H9 (cell line): ENCODE results near the gene KCNMA1. TPM values are rescaled to one million over a fixed set of nuclear protein-coding genes. Genes with fewer than 3 reads are reported as not detected.

ENCODE experiments used
- DNase-seq: peaks from one replicate; pipeline ENCODE4 v3.0.0-alpha.2; 2017
- H2AFZ ChIP-seq: one replicate; pipeline ENCODE4 v1.6.1; 2013; ENCODE audit warnings: mild to moderate bottlenecking, low read length, control low read depth, moderate library complexity
- H2AK5ac ChIP-seq: 2 replicates; pipeline ENCODE4 v1.6.1; 2013; ENCODE audit warnings: low read length, control low read depth, mixed read lengths; ENCODE audit not compliant: insufficient read length
- H2BK120ac ChIP-seq: one replicate; pipeline ENCODE4 v1.6.1; 2013; ENCODE audit warnings: low read depth, mild to moderate bottlenecking, low read length, control low read depth, inconsistent platforms; ENCODE audit not compliant: poor library complexity, severe bottlenecking
- H2BK12ac ChIP-seq: 2 replicates; pipeline ENCODE4 v1.6.1; 2013; ENCODE audit warnings: low read length, control low read depth, mixed read lengths, low read depth; ENCODE audit not compliant: insufficient read length
- H2BK15ac ChIP-seq: 2 replicates; pipeline ENCODE4 v1.6.1; 2013; ENCODE audit warnings: low read depth, low read length, control low read depth
- H2BK20ac ChIP-seq: one replicate; pipeline ENCODE4 v1.6.1; 2013; ENCODE audit warnings: low read depth, mild to moderate bottlenecking, low read length, control low read depth, inconsistent platforms; ENCODE audit not compliant: poor library complexity, severe bottlenecking
- H2BK5ac ChIP-seq: 2 replicates; pipeline ENCODE4 v1.6.1; 2013; ENCODE audit warnings: low read length, control low read depth, mixed read lengths; ENCODE audit not compliant: insufficient read length
- H3K14ac ChIP-seq: 2 replicates; pipeline ENCODE4 v1.6.1; 2013; ENCODE audit warnings: low read length, control low read depth; ENCODE audit not compliant: insufficient read depth
- H3K18ac ChIP-seq: 2 replicates; pipeline ENCODE4 v1.6.1; 2013; ENCODE audit warnings: low read depth, mild to moderate bottlenecking, mixed read lengths, low read length, control low read depth; ENCODE audit not compliant: insufficient read length
- H3K23ac ChIP-seq: 2 replicates; pipeline ENCODE4 v1.6.1; 2013; ENCODE audit warnings: low read length, control low read depth, mixed read lengths, low read depth; ENCODE audit not compliant: insufficient read length
- H3K23me2 ChIP-seq: 2 replicates; pipeline ENCODE4 v1.6.1; 2013; ENCODE audit warnings: low read depth, mild to moderate bottlenecking, mixed read lengths, low read length, control low read depth; ENCODE audit not compliant: insufficient read length, poor library complexity, severe bottlenecking
- H3K27ac ChIP-seq: 2 replicates; pipeline ENCODE4 v1.5.1; 2013; ENCODE audit warnings: low read length, control low read depth, mixed read lengths, low read depth; ENCODE audit not compliant: insufficient read length
- H3K27me3 ChIP-seq: 2 replicates; pipeline ENCODE4 v1.6.1; 2013; ENCODE audit warnings: low read length, control low read depth, inconsistent platforms; ENCODE audit not compliant: insufficient read depth
- H3K4ac ChIP-seq: 2 replicates; pipeline ENCODE4 v1.6.1; 2013; ENCODE audit warnings: low read depth, mild to moderate bottlenecking, control low read depth, inconsistent platforms, low read length, moderate library complexity
- H3K4me1 ChIP-seq: 2 replicates; pipeline ENCODE4 v1.6.1; 2013; ENCODE audit warnings: low read length, control low read depth, inconsistent platforms; ENCODE audit not compliant: insufficient read depth
- H3K4me2 ChIP-seq: 2 replicates; pipeline ENCODE4 v1.6.1; 2013; ENCODE audit warnings: low read length, control low read depth, mixed read lengths; ENCODE audit not compliant: insufficient read length, insufficient read depth
- H3K56ac ChIP-seq: 2 replicates; pipeline ENCODE4 v1.6.1; 2013; ENCODE audit warnings: low read depth, mild to moderate bottlenecking, mixed read lengths, low read length, control low read depth; ENCODE audit not compliant: insufficient read length
- H3K79me1 ChIP-seq: 2 replicates; pipeline ENCODE4 v1.6.1; 2013; ENCODE audit warnings: low read depth, mild to moderate bottlenecking, moderate library complexity, low read length, control low read depth, inconsistent platforms; ENCODE audit not compliant: insufficient read depth, poor library complexity, severe bottlenecking
- H3K79me2 ChIP-seq: 2 replicates; pipeline ENCODE4 v1.6.1; 2013; ENCODE audit warnings: low read length, control low read depth, inconsistent platforms; ENCODE audit not compliant: insufficient read depth
- H3K9ac ChIP-seq: 2 replicates; pipeline ENCODE4 v1.6.1; 2013; ENCODE audit warnings: low read length, control low read depth, mixed read lengths; ENCODE audit not compliant: insufficient read length; ENCODE audit errors: extremely low read depth
- H3K9me3 ChIP-seq: one replicate; pipeline ENCODE4 v1.6.1; 2013; ENCODE audit warnings: low read depth, low read length, inconsistent platforms; ENCODE audit not compliant: control insufficient read depth
- H3T11ph ChIP-seq: one replicate; pipeline ENCODE4 v1.6.1; 2013; ENCODE audit warnings: mild to moderate bottlenecking, low read length, control low read depth, inconsistent platforms
- H4K20me1 ChIP-seq: one replicate; pipeline ENCODE4 v1.6.1; 2013; ENCODE audit not compliant: control insufficient read depth, insufficient read length, insufficient read depth
- H4K5ac ChIP-seq: 2 replicates; pipeline ENCODE4 v1.6.1; 2013; ENCODE audit warnings: low read depth, mild to moderate bottlenecking, mixed read lengths, low read length, control low read depth; ENCODE audit not compliant: insufficient read length
- H4K8ac ChIP-seq: replicated peaks from 2 replicates; pipeline ENCODE4 v1.6.1; 2013; ENCODE audit warnings: low read length, control low read depth, mixed read lengths, low read depth; ENCODE audit not compliant: insufficient read length
- H4K91ac ChIP-seq: 2 replicates; pipeline ENCODE4 v1.6.1; 2013; ENCODE audit warnings: low read depth, mild to moderate bottlenecking, moderate library complexity, mixed read lengths, low read length, control low read depth; ENCODE audit not compliant: insufficient read length
- H3K27ac Mint-ChIP-seq, 3 experiments: 2 replicates in 2 of 3; 3 replicates in 1 of 3; pipeline ENCODE4 v1.8.0; 2020 to 2021; ENCODE audit warnings: mixed read lengths in 3 of 3, mild to moderate bottlenecking in 1 of 3, moderate library complexity in 1 of 3
- H3K27me3 Mint-ChIP-seq: 2 replicates; pipeline ENCODE4 v1.8.0; 2021; ENCODE audit warnings: low read depth, mild to moderate bottlenecking, moderate library complexity, mixed read lengths
- H3K36me3 Mint-ChIP-seq, 3 experiments: 2 replicates in 2 of 3; 3 replicates in 1 of 3; pipeline ENCODE4 v1.8.0; 2020 to 2021; ENCODE audit warnings: low read depth in 3 of 3, mixed read lengths in 3 of 3; ENCODE audit not compliant: insufficient read depth in 1 of 3
- H3K4me1 Mint-ChIP-seq, 2 experiments: 2 replicates each; pipeline ENCODE4 v1.8.0; 2020; ENCODE audit warnings: mixed read lengths in 2 of 2
- H3K4me3 Mint-ChIP-seq, 2 experiments: 2 replicates in 1 of 2; 3 replicates in 1 of 2; pipeline ENCODE4 v1.8.0; 2020 to 2021; ENCODE audit warnings: mild to moderate bottlenecking in 2 of 2, mixed read lengths in 2 of 2, moderate library complexity in 1 of 2
- H3K9me3 Mint-ChIP-seq, 2 experiments: 2 replicates in 1 of 2; 3 replicates in 1 of 2; pipeline ENCODE4 v1.8.0; 2020; ENCODE audit warnings: mild to moderate bottlenecking in 2 of 2, mixed read lengths in 2 of 2, moderate library complexity in 1 of 2
- CTCF ChIP-seq: fragments of 200-600 bp; sonication (generic); conservative IDR thresholded peaks from 3 replicates; pipeline ENCODE4 v1.8.0; 2021; ENCODE audit warnings: antibody characterized with exemption, mild to moderate bottlenecking
- WGBS: extraction: QIAGEN DNeasy Blood & Tissue Kit; methylation state at CpG from one replicate; pipeline ENCODE4 v1.1.7; 2013; ENCODE audit warnings: missing lambda C conversion rate, low lambda C conversion rate, mixed read lengths; ENCODE audit not compliant: insufficient read length; ENCODE audit errors: extremely low coverage; 5-methylcytosine and 5-hydroxymethylcytosine counted together
- total RNA-seq: library from RNA; stranded (reverse); gene quantifications from 2 replicates; pipeline ENCODE4 v1.2.1, GENCODE V29; 2021

KCNMA1 gene
- total RNA-seq, 1 experiment from 2014 or later = 2.0 TPM

- H3K36me3 Mint-ChIP-seq = no peaks in the 10 kb centered on the region; a peak in 1 of 7 replicates
- no peak overlapping the region for H2BK120ac ChIP-seq
- H4K8ac ChIP-seq = no peak overlapping the region
- no peak for DNase-seq
- WGBS = no CpG with 5 or more reads among the region's 2 CpGs
- no peak overlapping the region for H2AK5ac ChIP-seq
- no peak overlapping the region for H3K14ac ChIP-seq
- no peak overlapping the region for H4K91ac ChIP-seq
- no peak overlapping the region for H2BK12ac ChIP-seq
- H3K27ac ChIP-seq = no peak overlapping the region
- H3K9me3 ChIP-seq = no peaks in the 10 kb centered on the region
- no peak overlapping the region for H3K4me2 ChIP-seq
- no peak overlapping the region for H3K23ac ChIP-seq
- H4K20me1 ChIP-seq = no peaks in the 10 kb centered on the region
- no peak overlapping the region for H3K4me3 Mint-ChIP-seq
- no peaks in the 10 kb centered on the region for H3K23me2 ChIP-seq
- no peak overlapping the region for H2BK5ac ChIP-seq
- H3K79me1 ChIP-seq = no peaks in the 10 kb centered on the region
- no peaks in the 10 kb centered on the region for H3K27me3 ChIP-seq
- no peak overlapping the region for H3K4ac ChIP-seq
- no peak overlapping the region for H2BK15ac ChIP-seq
- H3K18ac ChIP-seq = no peak overlapping the region
- H3K79me2 ChIP-seq = no peaks in the 10 kb centered on the region
- no peak overlapping the region for H3K56ac ChIP-seq
- H3K4me1 Mint-ChIP-seq = peaks cover 45 to 46% of the 10 kb centered on the region in 2 experiments
- H3T11ph ChIP-seq = no peak overlapping the region
- H3K9me3 Mint-ChIP-seq = no peaks in the 10 kb centered on the region; a peak in 1 of 5 replicates
- H2AFZ ChIP-seq = no peak overlapping the region
- H4K5ac ChIP-seq = no peak overlapping the region
- no peak overlapping the region for H3K9ac ChIP-seq
- H3K27me3 Mint-ChIP-seq = peaks cover 43% of the 10 kb centered on the region
- no peak overlapping the region for H3K27ac Mint-ChIP-seq
- H2BK20ac ChIP-seq = no peak overlapping the region
- no peak for TF ChIP-seq CTCF
- H3K4me1 ChIP-seq = peaks cover 9% of the 10 kb centered on the region; the same call in 1 of the 2 replicates
Observed at GRCh38 chr10:77116904-77117303, 520.7 kb downstream of the KCNMA1 start.
